Activated CD4-positive, alpha-beta T cell treated with anti-CD3 and anti-CD28 coated beads, Interleukin-2, amount 50 U/mL, for 16 hours (primary cell): ENCODE measurements around the gene ZNF341.
"Not testable (repeated sequence)": the region's sequence is repeated elsewhere in the genome, so short reads cannot be mapped to it uniquely, and the experiment has no call there.

Experiments
- DNase-seq: peaks from one replicate; pipeline ENCODE4 v3.0.0-alpha.2; 2020

The ZNF341 gene

GRCh38 chr20:33771938-33772337 lies 40.1 kb downstream of the ZNF341 start:
- DNase-seq, result no peak

- no peak for DNase-seq
Measured at GRCh38 chr20:33772439-33772838, 40.6 kb downstream of the ZNF341 start.

GRCh38 chr20:33773412-33774089 lies 41.8 kb downstream of the ZNF341 start:
- DNase-seq, result peak; percentile 23

- no peak for DNase-seq
Measured at GRCh38 chr20:33777816-33778215, 46.0 kb downstream of the ZNF341 start.

- no peak for DNase-seq
Measured at GRCh38 chr20:33781133-33781532, 49.3 kb downstream of the ZNF341 start.

- no peak for DNase-seq
Measured at GRCh38 chr20:33781945-33782344, 50.1 kb downstream of the ZNF341 start.

GRCh38 chr20:33783256-33783655 lies 51.5 kb downstream of the ZNF341 start:
- no peak for DNase-seq

- DNase-seq, result no peak
Measured at GRCh38 chr20:33783818-33784217, 52.0 kb downstream of the ZNF341 start.

- DNase-seq, result no peak
Measured at GRCh38 chr20:33784225-33784624, 52.4 kb downstream of the ZNF341 start.

GRCh38 chr20:33785503-33785902 lies 53.7 kb downstream of the ZNF341 start:
- DNase-seq, result no peak

- DNase-seq, result no peak
Measured at GRCh38 chr20:33787253-33787891, 55.6 kb downstream of the ZNF341 start.

GRCh38 chr20:33788351-33789049 lies 56.7 kb downstream of the ZNF341 start:
- no peak for DNase-seq

- DNase-seq, result no peak
Measured at GRCh38 chr20:33789109-33789857, 57.5 kb downstream of the ZNF341 start.

GRCh38 chr20:33789858-33790182 lies 58.0 kb downstream of the ZNF341 start:
- no peak for DNase-seq

- DNase-seq, result no peak
Measured at GRCh38 chr20:33790566-33790965, 58.8 kb downstream of the ZNF341 start.

GRCh38 chr20:33791021-33791420 lies 59.2 kb downstream of the ZNF341 start:
- no peak for DNase-seq

- no peak for DNase-seq
Measured at GRCh38 chr20:33791540-33791939, 59.7 kb downstream of the ZNF341 start.

- peak; percentile 39 for DNase-seq
Measured at GRCh38 chr20:33791959-33792597, 60.3 kb downstream of the ZNF341 start.

GRCh38 chr20:33792598-33792989 lies 60.8 kb downstream of the ZNF341 start:
- not testable (repeated sequence) for DNase-seq

GRCh38 chr20:33793011-33793931 lies 61.5 kb downstream of the ZNF341 start:
- DNase-seq, result no peak

- no peak for DNase-seq
Measured at GRCh38 chr20:33796263-33796906, 64.6 kb downstream of the ZNF341 start.
